NCI-H69 (cell line): ENCODE results near the gene MYOCOS.

Source experiments
- DNase-seq: peaks from one replicate; lab custom pipeline; 2025; lab: John Stamatoyannopoulos, UW

MYOCOS gene

DNA sequence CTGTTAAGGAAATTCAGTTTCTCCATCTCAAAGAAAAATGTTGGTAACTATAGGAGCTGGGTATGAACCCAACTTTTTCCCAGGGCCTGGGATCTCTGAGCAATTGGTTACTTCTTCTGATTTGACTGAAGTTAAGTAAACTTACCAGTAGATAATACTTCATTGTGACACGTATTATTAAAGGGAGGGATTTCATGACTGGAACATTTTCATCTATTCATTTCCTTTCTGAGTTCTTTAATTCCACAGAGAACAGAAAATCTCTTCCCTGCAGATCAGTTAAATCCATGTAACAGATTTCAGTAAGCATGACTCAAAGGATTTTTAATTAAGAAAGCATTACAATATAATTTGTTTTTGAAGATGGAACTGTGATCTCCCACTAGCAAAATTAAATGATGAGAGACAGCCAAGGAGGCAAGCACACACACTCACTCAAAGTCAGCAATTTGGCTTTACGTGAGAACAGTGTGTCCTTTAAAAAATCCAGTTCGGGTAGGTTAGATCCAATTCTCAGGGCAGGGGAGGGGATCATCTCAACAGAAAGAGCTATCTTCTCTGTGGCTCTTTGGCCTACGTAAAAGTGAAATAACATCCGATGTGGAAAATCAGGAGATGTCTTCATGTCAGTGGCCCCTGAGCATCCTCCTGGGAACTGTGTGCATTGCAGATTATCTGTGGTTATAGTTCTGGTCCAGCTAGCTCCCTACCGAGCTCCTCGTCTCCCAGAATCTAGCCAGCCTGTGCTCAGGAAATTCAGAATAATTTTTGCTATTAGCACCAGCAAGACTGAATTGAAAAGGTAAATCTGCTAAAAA is 41.2 kb downstream of the MYOCOS start:
- DNase-seq, result no peak

DNA sequence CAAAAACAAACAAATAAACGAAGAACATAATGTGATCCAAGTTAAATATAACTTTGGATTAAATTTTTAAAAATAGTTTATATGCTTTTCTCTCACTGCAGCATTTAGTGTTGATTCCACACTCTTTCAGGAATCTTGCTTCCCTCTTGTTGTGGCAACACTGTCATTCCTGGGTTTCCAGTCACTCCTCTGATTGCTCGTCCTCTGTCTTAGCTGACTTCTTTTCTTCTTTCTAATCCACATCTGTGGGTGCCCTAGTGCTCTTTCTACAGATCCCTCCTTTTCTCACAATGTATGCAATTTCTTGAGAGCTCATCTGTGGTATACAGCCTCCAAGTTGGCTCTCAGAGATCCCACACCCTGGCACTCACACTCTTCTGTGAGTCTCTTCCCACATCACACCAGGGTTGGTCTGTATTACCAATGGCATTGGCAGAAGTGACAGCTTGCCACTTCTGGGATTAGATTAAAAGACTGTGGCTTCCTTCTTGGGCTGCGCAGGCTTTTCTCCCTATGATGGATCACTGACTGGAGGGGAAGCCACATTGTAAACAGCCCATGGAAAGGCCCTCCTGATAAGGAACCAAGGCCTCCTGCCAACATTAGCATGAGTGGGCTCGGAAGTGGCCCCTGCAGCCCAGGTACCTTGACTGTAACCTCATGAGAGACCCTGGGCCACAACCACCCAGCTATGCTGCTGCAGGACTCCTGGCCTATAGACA is 42.0 kb downstream of the MYOCOS start:
- no peak for DNase-seq

DNA sequence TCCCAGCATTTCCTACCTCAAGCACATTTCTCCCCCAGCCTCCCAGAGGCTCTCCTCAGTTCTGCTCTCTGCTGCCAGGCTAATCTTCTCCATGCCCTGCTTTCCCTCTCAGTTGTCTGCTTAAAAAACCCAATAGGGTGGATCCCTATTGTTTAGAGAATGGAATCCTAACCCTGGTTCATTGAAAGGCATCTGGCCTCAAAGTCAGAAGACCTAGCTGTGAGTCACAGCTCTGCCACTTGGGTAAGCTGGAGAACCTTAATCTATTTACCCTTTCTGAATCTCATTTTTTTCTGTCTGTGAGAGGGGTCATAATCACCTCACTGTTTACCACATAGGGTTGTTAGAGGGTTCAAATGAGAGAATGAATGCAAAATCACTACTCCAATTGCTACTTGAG is 42.9 kb downstream of the MYOCOS start:
- DNase-seq, result no peak

DNA sequence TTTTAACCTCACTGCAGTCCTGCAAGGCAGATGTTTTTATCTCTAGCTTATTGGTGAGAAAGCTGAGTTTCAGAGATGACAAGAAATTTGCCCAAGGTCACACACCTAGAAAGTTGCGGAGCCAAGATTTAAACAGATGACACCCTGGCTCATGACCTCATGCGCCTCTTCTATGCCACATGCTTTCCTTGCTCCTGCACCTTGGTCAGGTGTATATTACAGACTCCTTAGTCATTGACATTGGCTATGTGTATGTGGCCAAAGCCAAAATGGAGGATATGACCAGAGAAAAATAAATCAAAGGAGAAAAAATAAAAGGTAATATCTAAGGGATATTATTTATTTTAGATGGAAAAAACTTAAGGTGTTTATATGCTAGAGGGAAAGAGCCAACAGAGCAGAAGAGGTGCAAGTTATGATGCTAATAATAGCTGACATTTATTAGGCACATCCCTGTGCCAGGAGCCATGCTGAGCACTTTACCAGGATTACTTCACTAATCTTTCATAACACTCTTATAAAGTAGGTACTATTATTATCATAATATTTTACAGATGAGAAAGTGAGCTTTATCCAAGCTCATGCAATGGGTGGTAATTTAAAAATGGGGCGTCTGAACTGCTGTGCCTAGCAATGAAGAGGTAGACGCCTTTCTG is 44.2 kb downstream of the MYOCOS start:
- no peak for DNase-seq

DNA sequence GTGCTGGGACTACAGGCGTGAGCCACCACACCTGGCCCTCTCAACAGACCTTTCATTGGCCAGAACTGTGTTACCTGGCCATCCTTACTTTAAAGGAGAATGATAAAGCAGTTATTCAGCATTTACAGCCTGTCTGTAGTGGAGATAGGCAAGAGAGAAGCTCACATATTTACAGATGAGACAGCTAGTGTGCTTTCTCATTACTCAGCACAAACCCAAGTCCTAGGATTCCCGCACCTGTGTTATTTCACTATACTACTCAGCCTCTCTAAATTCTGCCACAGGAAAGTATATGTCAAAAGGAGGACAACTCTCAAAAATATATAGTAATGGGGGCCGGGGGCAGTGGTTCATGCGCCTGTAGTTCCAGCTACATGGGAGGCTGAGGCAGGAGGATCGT is 46.3 kb downstream of the MYOCOS start:
- DNase-seq, result no peak

DNA sequence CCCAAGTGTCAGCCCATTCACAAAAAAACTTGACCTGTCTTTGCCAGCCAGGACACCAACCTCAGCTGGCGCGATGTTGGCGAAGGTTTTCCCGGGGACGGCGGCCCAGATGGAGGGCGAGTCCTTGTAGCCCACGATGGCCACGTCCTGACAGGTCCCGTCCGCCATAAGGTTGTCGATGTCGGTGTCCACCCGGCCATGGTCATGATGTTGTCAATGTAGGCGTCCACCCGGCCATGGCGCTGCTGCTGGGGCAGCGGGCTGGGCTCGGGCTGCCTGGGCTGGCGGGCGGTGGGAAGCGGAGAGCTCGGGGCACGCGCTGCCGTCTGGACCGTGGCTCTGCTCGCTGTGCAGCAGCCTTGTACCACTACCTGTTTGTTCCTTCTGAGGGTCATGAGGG is 48.7 kb downstream of the MYOCOS start:
- no peak for DNase-seq

DNA sequence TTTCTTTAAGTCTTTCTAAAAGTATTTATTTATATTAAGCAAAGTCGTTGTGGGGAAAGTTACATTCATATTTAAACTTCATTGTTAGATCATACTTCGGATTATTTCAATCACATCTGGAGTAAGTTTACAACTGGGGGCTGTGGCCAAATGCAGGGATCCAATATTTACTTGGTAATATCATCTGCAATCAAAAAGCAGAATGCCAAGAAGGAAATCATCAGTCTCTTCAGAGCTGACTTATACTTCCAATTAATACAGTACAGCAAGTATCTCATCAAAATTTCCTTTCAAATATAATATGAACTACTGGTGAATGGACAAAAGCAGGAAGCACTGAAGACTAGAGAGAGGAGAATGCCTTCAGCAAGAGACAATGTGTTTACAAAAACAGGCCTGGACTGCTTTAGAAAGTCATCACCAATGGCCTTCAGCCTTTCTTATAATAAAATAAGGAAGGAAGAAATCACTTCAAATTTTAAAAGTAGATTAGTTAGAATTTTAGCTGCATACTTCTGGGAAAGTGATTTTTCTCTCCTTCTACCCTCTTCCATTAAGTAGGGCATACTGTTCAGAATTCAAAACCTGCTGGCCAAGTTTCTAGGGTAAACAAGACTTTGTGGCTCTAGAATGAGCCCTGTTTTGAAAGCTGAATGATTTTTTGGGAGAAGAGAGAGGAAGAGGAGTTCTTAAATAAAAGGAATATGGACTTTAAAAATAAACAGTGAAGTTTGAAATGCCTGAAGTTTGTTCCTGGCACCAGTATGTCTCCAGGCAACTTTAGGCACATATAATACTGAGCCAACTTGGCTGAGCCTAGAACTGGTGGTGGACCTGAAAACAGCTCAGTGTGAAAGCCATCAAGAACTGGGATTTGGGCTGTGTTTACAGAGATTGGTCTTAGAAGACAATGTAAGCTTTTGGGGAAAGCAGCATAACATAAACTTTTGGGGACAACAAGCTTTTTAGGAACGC is 52.7 kb downstream of the MYOCOS start:
- DNase-seq, result no peak
